GM11168 (cell line): Measurements from ENCODE around the gene SLC7A11.
"Not testable (repeated sequence)": the region's sequence is repeated elsewhere in the genome, so short reads cannot be mapped to it uniquely, and the experiment has no call there.

Experiments
- in situ Hi-C: fragments of 300-500 bp; cut with MboI; formaldehyde crosslinking; loops from one replicate; pipeline ENCODE4 v1.12.0; 2022; ENCODE audit warnings: low sequenced_read_pairs; ENCODE audit not compliant: unreplicated experiment

The SLC7A11 gene

GRCh38 chr4:138216272-138216867, 25.8 kb downstream of the SLC7A11 start:
- in situ Hi-C loops = no loop called here

DNA sequence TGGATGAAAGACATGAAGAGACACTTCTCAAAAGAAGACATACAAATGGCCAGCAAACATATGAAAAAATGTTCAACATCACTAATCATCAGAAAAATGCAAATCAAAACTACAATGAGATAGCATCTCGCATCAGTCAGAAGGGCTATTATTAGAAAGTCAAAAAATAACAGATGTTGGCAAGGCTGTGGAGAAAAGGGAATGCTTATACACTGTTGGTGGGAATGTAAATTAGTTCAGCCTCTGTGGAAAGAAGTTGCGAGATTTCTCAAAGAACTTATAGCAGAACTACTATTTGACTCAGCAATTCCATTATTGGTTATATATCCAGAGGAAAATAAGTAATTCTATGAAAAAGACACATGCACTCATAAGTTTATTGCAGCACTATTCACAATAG, 31.6 kb downstream of the SLC7A11 start:
- in situ Hi-C loops = not testable (repeated sequence)

DNA sequence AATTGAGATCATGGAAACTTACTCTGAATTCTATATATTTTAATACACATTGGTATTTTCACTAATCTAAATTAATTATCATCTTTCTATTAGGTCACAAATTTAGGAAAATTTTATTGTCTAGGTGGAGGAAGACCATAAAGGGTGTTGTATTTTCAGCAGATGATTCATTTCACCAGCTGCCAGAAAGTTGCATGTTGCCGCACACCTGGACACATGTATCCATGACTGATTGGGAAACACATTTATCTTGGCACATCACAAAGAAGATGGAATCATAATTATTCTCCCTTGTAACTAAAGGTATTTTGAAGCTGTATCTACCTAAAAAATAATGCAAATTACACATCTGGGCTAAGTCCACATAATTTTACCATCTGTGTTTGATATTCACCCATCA, 33.1 kb downstream of the SLC7A11 start:
- in situ Hi-C loops = no loop called here

DNA sequence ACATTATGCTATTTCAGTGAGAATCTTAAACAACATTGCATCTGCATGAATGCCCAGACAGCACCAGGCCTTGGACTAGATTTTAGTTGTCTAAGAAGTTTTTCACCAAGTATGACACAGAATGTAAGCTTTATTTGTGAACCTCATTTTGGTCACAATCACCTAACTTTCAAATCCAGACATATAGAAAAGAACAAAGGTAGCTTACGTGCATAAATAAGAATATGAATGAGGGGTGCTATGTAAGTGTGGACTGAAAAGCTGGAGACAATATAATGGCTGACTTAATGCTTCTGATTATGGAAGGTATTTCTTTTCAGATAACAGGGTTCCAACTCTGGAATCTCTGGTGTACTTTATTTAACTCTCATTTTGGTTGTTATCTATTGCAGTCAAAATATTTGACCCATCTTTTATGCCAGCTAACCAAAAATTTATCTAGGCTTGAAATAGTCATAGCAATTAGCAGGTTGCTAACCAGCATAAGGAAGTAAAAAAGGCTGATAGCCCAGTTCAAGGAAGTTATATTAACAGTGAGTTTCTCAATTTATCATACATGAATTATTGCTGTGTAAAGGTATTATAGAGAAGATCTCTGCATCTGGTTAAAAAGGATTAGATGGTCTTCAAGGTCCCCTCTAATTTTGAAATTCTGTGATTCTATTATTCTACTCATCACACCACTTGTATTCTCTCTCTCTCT, 36.5 kb downstream of the SLC7A11 start:
- in situ Hi-C loops = no loop called here

DNA sequence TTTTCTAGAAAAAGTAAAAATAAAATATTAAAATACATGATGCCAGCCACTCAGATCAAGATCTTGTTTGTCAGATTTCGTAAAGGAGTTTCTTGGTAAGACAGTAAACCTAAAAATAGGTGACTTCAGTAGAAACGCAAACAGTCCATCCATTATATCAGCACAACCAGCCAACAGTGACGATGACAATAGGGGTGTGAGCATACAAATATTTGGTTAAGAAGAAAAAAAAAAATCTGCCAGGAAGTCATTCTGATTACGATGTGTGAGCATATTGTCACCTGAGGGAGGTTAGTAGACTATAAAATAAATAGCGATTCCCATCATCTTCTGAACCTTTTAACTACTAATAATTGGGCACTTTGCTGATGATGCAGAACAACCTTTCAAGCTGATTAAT, 37.6 kb downstream of the SLC7A11 start:
- in situ Hi-C loops = no loop called here

DNA sequence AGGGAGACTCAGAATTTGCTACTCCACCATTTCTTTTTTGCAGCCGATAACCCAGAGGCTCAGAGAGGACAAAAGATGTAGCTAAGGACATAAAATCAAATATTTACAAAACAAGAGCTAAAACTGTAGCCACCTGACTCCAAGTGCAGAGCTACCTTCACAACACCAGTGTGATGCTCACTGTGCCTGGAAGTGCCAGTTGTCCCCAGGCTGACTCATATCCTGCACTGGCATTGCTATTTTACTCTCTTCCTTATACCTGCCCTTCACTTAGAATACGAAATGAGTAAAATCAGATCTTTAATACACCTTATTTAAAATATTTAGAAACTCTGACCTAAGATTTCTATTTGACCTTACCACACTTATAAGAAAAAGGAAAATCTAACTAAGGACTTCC, 39.5 kb downstream of the SLC7A11 start:
- in situ Hi-C loops = no loop called here

GRCh38 chr4:138200236-138200590, 41.9 kb downstream of the SLC7A11 start:
- in situ Hi-C loops = no loop called here

DNA sequence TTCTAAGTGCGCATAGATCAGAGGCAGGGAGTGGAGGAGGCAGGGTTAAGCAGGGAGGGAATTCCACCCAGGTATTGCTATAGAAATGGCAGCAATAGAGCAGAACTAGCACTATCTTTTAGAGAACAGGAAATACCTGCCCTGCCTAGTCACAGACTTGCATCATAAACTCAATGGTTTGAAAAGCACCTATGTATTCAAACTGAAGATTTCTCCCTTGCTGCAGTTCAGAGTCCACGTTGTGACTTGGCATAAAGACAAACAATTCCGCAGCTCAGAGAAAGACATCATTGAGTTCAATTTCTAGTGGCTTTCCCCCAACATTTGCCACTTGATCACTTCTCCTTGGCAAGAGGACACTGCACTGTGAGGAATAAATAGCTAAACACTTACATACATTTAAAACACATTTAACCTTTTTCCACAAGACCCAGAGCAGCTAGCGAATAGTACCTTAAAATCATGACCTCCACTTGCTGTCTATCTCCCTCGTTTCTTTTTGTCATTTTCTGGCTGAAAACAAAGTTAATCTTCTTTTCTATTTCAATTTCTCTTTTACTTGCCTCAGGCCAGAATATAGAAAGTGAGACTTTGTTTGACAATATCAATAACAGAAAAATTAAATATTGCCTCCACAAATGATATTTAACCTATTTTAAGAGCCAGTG, 42.4 kb downstream of the SLC7A11 start:
- in situ Hi-C loops = no loop called here

GRCh38 chr4:138196153-138196552, 46.0 kb downstream of the SLC7A11 start:
- in situ Hi-C loops = no loop called here

DNA sequence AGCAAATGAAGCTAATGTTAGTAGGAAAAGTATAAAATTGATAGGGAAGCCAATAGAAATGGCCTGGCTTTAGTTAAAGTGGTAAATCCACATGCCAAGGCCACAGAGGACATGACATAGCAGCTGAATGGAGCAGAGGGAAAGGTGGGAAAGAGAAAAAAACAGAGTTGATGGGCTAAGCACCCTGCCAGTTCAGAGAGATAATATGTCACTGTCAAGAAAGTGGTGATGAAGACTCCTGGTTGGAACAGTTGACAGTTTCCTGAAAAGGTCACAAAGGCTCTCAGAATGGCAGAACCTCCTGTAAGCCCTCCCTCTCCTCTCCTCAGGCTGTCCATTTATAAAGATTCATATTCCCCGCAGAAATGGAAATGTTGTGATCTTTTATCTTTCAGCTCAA, 48.2 kb downstream of the SLC7A11 start:
- in situ Hi-C loops = no loop called here

DNA sequence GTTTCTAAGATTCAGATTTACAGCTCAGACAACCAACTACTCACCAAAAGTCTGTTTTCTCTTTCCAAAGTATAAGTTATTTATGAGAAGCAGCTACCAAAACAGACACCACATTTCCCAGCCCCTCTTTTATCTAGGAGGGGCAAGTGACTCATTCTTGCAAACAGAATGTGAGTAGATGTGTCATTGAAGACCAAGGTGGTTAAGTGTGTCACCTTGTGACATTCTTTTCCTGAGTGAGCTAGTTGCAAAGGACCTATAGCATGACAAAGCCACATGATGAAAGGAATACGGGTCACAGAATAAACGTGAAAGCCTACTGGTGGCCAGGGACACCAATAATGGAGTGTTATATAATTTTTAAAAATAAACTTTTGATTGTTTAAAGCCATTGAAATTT, 50.0 kb downstream of the SLC7A11 start:
- in situ Hi-C loops = no loop called here

DNA sequence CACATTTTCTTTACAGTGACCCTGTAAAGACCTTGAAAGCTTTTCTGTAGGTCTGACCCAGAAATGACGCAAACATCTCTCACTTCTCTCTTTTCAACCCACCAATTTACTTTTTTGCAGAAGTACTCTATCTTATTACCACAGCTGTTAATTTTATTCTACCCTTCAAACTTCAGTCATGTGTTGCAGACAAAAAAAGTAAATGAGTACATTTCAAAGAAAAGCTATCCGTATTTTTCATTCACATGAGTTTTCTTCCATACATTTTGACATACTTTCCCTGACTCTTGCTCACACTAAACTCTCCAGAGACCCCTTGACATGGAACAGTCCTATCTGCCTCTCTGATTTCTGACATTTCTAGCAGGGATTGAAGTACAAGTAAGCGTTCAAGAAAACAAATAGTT, 51.7 kb downstream of the SLC7A11 start:
- in situ Hi-C loops = no loop called here

GRCh38 chr4:138189206-138189605, 52.9 kb downstream of the SLC7A11 start:
- in situ Hi-C loops = no loop called here

GRCh38 chr4:138188406-138189084, 53.6 kb downstream of the SLC7A11 start:
- in situ Hi-C loops = no loop called here

DNA sequence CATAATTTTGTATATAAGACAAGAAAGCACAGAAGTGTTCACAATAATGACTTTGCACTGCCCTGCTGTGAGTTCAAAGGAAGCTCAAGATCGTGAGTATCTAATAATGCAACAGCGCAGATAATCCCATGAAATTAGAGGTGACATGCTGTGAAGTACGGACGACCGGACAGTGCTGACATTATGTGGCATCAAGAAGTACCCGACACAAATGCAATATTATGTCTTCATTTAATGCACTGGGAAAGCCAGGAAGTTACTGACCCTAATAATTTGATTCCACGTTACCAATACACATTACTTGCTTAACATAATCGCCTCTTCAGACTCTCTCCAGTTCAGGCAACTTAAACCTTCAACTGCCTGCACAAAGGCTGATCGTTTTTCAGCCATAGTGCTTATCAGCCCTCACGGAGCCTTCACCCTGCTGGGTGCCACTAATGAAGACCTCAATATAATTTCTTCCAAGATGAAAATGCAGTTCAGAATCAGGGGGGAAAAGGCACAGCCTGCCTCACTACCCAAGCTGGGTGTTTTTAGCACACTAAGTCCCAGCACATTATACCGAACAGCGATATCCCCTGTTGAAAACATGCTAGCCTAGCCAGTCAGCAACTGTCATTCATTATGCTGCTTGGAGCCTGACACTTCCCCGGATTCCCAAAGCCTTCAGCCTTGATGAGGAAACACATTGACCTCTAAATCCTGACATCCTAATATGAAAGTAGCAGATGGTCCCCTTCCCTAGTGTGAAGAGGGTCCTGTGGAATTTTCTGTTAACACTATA, 56.1 kb downstream of the SLC7A11 start:
- in situ Hi-C loops = no loop called here

DNA sequence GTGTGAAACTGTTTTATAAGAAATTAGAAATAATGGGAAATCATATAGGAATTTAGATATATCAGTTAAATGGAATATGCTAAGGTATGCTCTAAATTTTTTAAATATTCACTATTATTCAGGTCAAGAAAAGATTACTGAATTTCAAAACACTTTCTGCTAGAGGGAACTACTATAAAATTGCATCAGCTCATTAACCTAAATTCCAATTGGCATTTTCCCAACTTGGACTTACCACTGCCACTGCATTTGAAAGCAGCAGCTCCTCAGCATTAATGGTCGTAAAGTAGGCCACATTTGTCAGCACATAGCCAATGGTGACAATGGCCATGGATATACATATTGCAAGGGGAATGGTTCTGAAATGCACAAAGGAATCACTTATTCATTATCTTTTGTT, 57.3 kb downstream of the SLC7A11 start:
- in situ Hi-C loops = no loop called here

DNA sequence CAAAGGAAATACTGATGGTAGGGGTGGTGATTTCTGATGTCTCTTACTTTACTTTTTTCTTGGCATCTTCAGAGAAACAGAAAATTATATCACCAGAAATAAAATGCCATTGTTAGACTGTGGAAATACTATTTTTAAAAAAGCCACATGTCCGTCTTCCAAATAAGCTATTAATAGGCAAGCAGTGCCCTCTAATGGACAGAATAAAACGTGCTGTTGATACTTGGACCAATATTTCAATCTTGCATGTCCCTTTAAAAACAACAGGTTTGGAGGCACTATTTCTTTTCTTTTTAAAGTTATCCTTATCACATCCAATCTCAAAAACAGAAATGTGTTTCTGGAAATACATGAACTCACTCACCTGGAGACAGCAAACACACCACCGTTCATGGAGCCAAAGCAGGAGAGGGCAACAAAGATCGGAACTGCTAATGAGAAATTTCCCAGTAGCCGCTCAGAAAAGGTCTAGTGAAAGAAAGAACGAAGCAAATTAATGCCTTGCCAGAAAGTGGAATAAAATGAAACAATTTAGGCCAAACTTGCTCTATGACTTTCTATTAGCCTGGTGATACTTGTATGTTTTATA, 59.2 kb downstream of the SLC7A11 start:
- in situ Hi-C loops = no loop called here

DNA sequence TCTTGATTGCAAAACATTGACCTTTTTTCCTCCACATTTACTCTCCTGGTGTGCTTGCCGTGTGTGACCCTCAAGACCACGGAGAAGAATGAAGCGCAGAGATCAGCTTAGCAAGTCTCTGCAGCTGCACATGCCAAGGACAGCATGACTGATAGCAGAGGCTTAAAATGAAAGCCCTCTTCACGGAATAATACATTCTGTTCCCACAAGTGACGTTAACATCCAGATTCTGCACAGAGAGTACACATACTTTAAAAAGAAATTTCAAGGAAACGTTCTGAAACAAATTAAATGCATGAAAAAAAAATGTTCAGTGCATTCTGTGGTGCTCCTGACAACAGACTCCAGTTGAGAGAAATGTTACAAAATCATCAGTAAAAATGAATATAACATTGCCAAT, 60.9 kb downstream of the SLC7A11 start:
- in situ Hi-C loops = no loop called here

DNA sequence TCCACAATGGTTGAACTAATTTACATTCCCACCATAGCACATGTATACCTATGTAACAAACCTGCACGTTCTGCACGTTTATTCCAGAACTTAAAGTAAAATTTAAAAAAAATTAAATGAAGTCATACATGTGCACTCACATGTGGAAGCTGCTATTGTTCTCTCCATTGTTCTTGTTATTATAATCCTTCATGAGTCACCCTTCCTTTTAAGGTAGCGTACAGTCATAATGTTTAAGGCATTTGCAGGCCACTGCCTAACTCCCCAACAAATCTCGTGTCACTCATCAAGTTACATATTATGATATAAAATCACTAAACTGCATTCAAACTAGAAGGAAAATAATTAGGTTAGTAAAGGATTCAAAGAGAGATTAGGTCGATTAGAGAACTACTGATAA, 63.6 kb downstream of the SLC7A11 start:
- in situ Hi-C loops = no loop called here

- in situ Hi-C loops = no loop called here
Measured at GRCh38 chr4:138177278-138177968, 64.7 kb downstream of the SLC7A11 start.
